Astrocyte (in vitro differentiated cells and primary cell): ENCODE results near the gene ZNF268.

Experiments
- EZH2 ChIP-seq: IDR thresholded peaks from 2 replicates; pipeline ENCODE4 v1.6.1; 2012; ENCODE audit warnings: mild to moderate bottlenecking, low read length, inconsistent platforms; ENCODE audit not compliant: insufficient read depth
- TF ChIP-seq, protein P1 (sequence below): IDR thresholded peaks from 2 replicates; pipeline ENCODE4 v1.5.1; 2011; ENCODE audit warnings: low read depth, mild to moderate bottlenecking, inconsistent platforms, low read length, moderate library complexity; ENCODE audit not compliant: insufficient read depth

DNA sequence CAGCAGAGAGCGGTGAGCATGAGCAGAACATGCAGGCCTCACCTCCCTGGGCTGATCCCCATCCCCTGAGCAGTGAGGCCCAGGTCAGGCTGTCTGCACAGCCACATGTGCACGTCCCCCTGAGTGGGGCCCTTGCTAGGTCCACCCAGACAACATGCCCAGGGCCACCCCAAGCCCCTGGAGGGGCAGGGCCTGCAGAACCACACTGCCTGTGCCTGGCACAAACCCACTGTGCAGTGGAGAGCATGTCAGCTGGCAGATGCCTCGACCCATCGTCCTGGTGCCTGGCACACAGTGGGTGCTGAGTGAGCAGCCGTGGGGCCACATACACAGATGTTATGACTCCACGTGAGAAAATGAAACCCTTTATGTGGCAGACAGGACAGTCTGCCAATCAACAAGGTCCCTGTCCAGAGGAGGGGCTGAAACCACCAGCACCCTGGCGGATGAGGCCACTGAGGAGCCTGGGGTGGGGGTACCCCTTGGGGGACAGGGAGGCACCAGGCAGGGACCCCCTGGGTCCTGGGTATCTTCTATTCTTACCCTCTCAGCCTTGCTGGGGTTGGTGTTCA is 46.1 kb downstream of the ZNF268 start:
- TF ChIP-seq, protein P1, sequence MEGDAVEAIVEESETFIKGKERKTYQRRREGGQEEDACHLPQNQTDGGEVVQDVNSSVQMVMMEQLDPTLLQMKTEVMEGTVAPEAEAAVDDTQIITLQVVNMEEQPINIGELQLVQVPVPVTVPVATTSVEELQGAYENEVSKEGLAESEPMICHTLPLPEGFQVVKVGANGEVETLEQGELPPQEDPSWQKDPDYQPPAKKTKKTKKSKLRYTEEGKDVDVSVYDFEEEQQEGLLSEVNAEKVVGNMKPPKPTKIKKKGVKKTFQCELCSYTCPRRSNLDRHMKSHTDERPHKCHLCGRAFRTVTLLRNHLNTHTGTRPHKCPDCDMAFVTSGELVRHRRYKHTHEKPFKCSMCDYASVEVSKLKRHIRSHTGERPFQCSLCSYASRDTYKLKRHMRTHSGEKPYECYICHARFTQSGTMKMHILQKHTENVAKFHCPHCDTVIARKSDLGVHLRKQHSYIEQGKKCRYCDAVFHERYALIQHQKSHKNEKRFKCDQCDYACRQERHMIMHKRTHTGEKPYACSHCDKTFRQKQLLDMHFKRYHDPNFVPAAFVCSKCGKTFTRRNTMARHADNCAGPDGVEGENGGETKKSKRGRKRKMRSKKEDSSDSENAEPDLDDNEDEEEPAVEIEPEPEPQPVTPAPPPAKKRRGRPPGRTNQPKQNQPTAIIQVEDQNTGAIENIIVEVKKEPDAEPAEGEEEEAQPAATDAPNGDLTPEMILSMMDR, result no peak
- TF ChIP-seq EZH2, result no peak
